ENCODE data around the gene RINL.

Gene RINL

GRCh38 chr19:38819231-38819920 is 58.7 kb downstream of the RINL start:
- peak overlapping the region; percentile 53 for H3K27ac ChIP-seq (ENCODE audit: low read depth, low read length)
- peak overlapping the region; percentile 19 for H4K91ac ChIP-seq (ENCODE audit: low read depth, low read length)
- H2BK5ac ChIP-seq (ENCODE audit: low read depth, low read length, poor library complexity): no peak overlapping the region
- no peak overlapping the region for H2AFZ ChIP-seq (ENCODE audit: insufficient read depth, low read length, poor library complexity)
- H3K4me3 ChIP-seq (ENCODE audit: low read depth, low read length): no peak overlapping the region
- no peak overlapping the region for H3K18ac ChIP-seq (ENCODE audit: low read length)
- H4K12ac ChIP-seq (ENCODE audit: low read depth, low read length): no peak overlapping the region
- peak overlapping the region; percentile 7 for H2BK120ac ChIP-seq (ENCODE audit: insufficient read depth, low read length, poor library complexity)
- no peak overlapping the region for H3K14ac ChIP-seq (ENCODE audit: low read length)
- H3K4me1 ChIP-seq (ENCODE audit: control insufficient read depth in 1 of 2, insufficient read depth in 2 of 2, low read length in 2 of 2): peaks cover 18 to 24% of the 10 kb centered on the region in 2 experiments
- peaks cover 5% of the 10 kb centered on the region for H3K9me3 ChIP-seq (ENCODE audit: insufficient read depth, low read depth, low read length)
- peaks cover 12% of the 10 kb centered on the region for H3K79me1 ChIP-seq (ENCODE audit: low read length)
- no peak overlapping the region for H3K23ac ChIP-seq (ENCODE audit: low read length)
- H3K36me3 ChIP-seq (ENCODE audit: control insufficient read depth in 1 of 2, insufficient read depth in 2 of 2, low read length in 2 of 2): peaks cover 32 to 42% of the 10 kb centered on the region in 2 experiments
- H3K4me2 ChIP-seq (ENCODE audit: low read length): peak overlapping the region; percentile 41
- peak overlapping the region; percentile 48 for H4K8ac ChIP-seq (ENCODE audit: low read depth, low read length)
- peak overlapping the region; percentile 56 for H2BK12ac ChIP-seq (ENCODE audit: low read length)
- no peak overlapping the region for H2AK5ac ChIP-seq (ENCODE audit: low read length)
- H3K27me3 ChIP-seq (ENCODE audit: insufficient read depth, low read length): no peaks in the 10 kb centered on the region
- peak; percentile 76 to 81 for DNase-seq
- peaks cover 2% of the 10 kb centered on the region for H3K79me2 ChIP-seq (ENCODE audit: control insufficient read depth, insufficient read depth, low read length, poor library complexity)
- H3K4ac ChIP-seq (ENCODE audit: low read depth, low read length): no peak overlapping the region
- H3K9ac ChIP-seq (ENCODE audit: low read length): no peak overlapping the region
- WGBS (ENCODE audit: extremely low coverage, insufficient coverage, insufficient read length): no CpG with 5 or more reads among the region's 13 CpGs
